Measurements from ENCODE around the gene SLC1A4.

Gene SLC1A4

DNA sequence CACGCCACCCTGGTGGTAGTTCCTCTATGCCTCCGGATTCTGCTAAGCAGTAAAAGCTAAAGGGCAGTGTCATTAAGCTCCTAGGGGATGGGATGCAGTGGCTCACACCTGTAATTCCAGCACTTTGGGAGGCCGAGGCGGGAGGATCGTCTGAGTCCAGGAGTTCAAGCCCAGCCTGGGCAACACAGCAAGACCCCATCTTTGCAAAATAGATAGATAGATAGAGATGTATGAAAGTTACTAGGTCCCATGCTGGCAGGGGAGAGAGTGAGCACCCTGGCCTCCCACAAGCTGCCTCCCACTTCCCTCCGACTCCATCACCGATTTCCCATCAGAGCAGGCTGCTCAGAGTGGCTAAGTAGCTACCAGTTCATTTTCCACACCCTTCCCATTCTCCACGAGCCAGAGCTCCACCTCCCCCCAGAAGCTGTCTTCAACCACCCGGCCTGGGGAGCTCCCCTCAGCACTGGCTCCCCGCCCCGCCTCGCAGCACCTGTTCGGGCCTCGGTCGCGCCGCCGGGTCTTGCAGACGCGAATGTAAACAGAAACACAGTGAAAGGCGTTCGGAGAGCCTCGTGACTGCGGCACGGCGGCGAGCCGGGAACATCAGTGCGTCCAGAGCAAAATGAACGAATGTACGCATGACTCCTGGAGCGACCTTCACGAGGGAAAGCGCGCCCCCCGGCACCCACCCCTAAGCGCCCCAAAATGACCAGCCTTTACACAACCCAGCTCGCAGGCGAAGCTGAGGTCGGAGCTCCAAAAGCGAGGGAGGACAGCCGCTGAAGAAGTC is 66.4 kb downstream of the SLC1A4 start:
- no peak for DNase-seq

DNA sequence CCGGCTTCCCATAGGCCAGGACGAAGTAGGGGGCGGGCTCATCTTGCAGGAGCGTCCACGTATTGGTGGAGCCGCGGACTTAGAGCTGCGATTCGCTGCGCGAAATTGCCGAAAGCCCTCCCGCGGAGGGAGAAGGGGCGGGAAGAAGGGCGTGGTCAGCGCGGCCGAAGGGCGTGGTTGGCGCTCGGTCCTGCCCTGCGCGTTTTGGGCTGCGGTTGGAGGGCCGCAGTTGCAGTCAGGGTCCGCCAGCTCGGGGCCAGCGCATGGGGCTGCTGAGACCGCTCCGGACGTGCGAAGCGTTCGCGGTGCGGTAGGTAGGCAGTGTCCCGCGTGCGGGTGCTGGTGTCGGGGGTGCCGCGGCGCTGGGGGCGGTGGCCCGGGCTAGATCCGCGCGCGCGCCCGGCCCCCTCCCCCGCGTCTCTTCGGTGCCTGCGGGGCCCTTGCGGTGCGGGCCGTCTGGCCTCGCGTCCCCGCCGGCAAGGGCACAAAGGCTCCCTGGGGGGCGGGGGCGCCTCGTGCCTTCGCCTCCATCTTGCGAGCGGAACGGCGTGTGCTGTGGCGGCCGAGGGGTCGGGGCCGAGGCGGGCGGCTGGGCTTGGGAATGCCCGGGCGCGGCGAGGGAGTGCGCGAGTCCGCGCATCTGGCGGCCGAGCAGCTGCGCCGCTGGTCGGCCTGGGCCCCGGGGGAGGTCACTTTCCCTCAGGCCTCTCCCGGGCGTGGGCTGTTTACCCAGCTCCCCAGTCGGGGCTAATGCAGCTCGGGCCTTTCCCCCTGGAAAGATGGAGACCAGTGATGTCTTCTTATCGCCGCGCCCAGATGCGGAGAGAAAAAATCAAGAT is 67.2 kb downstream of the SLC1A4 start, which contains the start of gene CEP68:
Gene CEP68, plus strand, starts transcription at position 202 of the 839 bp plus-strand sequence. CDS start 13,029 bp downstream, outside the sequence.
- peak; percentile 88 for DNase-seq

DNA sequence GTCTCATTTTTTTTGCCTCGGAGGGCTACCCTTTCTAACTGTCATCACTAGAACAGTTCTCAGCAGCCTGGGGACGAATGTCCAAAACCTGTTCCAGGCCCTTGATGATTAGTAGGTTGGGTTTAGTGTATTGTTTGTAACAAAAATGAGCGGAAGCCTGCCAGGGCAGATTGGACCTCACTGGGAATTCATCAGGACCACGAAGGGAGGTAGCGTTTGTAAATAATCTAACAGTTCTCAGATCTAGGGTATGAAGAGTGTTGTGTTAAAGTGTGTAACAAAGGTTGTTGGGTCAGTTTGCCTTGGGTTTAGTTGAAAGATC is 67.8 kb downstream of the SLC1A4 start:
- no peak for DNase-seq

DNA sequence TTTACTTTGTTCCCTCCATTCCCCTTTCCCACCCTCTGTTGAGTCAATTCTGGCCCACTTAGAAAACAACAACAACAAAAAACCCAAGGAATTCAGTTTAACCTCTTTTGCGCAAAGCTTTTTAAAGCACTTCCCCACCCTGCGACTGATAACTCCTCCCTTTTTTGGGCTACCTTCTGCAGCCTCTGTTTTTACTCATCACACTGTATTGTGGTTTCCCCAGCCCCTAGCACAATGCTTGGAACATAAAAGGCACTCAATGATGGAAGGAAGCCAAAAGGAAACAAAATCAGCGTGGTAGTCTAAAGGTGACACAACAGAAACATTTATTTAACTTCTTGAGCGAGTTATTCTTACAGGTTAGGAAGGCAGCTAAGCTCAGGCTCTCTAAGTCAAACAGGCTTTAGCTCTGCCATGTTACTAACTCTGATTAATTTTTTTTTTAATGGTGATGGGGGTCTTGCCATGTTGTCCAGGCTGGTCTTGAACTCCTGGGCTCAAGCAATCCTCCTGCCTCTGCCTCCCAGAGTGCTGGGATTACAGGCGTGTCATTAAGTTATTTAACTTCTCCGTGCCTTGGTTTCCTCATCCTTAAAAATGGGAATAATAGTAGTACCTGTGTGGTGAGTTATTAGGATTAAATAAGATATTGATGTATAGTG is 68.3 kb downstream of the SLC1A4 start:
- no peak for DNase-seq

DNA sequence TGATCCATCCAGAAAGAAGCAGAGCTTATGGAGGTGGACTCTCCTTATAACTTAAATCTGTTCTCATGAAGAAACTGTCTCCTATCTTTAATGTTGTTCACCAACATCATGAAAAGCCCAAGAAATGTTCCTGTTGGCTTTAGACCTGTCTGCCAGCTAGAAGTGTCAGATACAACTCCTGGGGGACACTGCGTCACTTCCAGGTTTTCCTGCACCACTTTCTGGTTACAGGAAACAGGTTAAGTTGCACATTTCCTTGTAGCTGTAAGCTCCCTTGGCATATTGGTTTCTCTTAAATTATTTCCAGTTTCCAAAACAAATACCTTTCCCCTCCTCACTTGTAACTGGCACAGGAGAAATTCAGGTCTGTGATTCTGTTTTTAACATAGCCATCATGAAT is 69.9 kb downstream of the SLC1A4 start:
- no peak for DNase-seq

DNA sequence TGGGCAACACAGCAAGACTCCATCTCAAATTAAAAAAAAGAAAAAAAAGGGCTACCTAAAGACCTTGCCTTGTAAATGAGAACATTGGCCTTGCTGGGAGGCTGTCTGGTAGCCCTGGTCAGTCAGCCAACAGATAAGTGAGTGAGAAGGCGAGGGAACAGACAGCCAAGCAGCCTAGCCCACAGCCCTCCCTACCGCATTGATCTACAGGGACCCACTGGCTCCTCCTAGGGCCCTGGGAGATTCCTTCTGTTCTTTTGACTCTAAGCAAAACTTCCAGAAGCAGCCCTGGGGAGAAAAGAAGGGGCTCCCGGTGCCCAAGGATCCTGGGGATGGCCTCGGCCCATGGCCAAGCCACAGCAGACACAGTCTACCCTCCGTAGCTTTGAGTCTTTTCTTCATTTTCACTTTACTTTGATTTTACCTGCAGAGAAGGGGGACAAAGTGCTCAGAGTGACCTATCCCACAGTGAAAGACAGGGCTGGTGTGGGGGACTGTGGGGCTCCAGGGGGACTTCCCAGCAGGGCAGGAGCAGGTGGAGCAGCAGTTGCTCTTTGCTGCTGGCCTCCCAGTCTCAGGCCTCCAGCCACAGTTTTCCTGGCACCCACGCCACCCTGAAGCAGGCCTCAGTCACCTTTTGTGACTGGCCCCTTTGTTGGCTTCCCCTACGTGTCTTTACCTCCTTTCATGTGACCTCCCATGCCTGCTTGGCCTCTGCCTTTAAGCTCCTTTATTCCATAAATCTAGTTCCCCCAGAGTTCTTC is 72.1 kb downstream of the SLC1A4 start:
- DNase-seq = no peak

DNA sequence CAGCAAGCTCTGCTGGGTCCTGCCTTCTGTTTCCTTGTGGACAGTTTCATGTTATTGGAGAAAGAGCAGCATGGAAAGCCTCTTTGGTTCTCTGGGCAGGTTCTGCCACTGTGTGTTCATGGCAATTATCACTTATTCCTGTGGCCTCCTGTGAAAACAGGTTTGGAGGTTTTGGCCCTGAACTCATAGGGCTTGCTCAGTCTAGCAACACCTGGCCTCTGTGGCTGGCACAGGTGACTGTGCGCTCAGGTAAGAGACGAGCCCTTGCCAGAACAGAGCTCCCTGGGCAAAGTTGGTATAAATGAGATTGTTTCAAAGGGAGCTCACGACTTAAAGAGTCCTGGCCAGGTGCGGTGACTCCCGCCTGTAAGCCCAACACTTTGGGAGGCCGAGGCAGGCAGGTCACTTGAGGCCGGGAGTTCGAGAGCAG is 72.7 kb downstream of the SLC1A4 start:
- DNase-seq = no peak

DNA sequence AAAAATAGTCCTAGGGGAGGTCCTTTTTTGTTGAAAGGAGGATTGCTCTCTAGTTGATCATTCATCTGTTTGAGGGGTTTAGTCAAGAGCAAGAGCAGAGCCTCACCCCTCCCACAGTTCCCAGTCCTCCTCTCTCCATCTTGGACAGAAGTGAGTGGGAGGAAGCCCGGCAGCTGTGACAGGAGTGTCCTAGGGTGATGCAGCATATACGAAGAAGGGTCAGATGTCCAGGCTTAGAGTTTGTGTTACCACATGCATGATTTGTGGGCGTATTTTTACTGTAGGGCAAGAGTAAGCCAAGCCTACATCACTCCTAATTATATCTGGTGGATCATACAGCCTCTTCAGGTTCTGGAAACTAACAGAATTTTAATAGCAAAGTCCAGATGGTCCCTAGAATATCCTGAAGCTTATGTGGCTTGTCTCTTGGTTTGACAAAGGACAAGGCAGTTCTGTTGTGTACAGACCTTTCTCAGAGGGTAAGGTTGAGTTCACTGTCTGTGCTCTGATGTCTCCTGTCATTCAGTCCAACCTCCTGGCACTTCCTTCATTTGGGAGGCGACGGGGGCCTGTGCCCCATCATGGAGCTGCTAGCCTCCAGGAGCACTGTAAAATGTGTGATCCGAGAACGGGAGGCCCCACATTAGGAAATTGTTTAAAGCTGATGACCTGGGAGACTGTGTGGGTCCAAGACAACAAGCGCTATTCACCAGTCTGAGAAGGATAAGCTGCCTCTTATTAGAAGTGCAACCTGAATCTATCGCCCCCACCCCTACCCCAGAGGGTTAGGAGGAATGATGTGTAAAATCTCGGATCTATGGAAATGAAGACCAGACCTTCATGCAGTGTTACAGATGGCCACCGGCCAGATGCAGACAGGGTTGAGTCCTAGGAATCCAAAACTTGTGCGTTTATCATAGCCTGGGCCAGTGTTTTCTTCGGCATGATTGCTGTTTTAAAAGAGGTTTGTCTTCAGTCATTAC is 73.9 kb downstream of the SLC1A4 start:
- DNase-seq = no peak

DNA sequence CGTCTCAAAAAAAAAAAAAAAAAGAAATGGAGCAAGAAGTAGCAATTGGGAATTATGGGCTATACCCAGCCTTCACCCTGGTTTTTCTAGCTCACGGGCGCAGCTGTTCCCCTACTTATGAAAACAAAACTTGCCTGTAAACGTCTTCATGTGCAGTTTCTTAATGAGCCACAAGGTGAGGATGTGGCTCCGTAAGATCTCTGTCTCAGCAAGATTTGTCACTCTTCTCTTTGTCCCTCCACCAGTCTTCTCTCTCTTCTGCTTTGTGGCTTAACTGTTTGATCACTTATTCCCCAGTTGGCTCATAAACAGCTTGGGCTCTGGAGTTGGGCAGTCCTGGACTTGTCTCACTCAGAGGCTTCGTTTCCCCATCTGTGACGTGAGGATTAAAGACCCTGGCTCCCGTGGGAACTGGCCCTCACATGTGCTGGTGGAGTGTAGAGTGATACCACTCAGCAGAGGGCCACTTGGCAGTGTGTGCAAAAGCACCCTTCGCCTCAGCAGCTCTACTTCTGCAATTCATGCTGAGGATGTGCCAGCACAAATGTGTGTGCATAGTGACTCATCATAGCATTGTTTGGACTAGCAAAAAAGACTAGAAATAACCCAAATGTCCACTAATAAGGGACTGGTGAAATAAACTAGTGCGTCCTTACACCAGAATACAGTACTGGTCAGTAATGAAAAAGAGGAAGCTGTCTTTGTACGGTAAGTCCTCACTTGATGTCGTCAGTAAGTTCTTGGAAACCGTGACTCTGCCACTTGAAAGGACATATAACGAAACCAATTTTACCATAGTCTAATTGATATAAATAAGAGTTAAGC is 75.7 kb downstream of the SLC1A4 start:
- peak; percentile 63 for DNase-seq

DNA sequence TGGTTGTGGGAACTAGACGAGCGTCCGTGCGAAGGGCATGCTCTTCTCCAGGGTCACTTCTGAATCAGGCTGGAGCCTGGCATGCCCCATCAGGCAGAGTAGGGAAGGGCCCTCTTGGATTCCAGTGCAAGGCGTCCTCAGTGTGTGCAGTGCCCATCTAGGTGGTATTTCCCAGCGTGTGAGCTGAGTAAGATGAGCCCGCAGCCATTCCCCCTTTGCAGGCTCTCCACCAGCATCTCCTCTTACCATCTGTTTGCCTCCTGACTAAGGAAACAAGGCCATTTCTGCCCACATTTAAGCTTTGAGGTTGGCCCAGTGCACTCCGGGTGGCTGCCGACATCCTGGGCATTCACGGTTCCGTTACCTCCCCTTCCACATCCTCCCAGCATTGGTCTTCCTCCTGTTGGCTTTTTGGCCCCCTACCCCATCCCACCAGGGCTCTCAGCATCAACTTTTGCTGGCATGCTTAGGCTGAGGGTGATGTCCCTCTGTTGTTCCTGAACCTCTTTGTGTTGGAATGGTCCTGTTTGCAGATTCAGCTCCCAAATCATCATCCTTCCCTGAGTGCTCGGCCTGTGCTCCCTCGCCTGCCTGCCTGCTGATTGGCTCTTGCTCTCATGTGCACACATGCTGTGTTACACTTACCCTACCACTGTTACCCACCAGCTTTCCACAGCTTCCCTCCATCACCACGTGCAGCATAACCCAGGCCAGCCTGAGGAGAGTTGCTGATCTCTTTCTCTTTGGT is 78.8 kb downstream of the SLC1A4 start:
- DNase-seq = no peak

DNA sequence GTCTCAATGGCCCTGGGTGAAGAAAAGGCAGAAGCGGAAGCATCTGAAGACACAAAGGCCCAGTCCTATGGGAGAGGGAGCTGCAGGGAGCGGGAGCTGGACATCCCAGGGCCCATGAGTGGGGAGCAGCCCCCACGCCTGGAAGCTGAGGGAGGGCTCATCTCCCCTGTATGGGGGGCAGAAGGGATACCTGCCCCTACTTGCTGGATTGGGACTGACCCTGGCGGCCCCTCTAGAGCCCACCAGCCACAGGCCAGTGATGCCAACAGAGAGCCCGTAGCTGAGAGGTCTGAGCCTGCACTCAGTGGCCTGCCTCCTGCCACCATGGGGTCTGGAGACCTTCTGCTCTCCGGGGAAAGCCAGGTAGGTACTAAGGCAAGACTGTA is 80.2 kb downstream of the SLC1A4 start:
- no peak for DNase-seq

DNA sequence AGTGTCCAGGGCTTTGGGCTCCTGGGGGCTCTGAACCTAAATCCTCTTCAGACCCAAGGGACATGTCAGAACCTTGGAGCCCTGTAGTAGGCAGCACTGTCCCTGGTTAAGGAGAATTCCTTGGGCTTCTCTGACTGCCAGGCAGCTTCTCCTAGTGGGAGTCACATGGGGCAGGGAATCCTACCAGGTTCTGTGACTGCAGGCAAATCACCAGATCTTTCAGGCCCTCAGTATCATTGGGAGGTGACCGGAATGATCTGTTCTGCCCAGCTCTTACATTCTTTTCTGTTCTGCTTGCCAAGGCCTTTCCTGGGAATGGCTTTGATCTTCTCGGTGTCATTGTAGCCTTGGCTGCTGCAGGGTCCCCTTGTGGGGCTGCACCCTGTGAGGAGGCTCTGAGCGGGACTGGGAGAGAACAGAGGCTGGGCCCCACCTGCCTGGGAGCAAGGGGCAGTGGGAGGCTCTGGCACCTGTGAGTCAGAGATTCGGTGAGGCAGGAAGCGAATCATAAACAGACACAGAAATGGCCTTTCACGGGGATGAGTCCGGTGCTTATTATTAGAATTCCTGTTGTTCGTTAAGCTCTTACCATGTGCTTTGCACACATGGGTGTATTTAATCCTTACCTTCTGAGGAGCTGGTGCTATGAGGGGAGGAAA is 81.1 kb downstream of the SLC1A4 start:
- no peak for DNase-seq

DNA sequence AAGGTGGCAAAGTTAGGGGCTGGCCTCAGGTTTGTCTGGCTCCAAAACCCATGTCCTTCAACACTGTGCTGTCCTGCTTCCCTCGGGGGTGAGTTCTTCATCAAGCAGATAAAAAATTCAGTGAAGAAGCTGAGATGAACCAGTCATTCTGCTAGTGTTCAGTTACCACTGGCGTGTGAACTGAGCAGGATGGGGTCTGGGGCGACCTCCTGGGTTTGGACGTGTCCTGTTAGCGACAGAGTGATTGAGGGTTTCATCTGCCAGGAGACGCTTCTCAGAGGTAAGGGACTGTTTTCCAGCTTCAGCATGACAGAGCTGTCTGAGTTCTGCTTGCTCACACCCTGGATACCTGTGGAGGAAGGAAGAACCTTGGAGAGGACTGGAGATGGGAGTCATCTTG is 81.7 kb downstream of the SLC1A4 start:
- no peak for DNase-seq

DNA sequence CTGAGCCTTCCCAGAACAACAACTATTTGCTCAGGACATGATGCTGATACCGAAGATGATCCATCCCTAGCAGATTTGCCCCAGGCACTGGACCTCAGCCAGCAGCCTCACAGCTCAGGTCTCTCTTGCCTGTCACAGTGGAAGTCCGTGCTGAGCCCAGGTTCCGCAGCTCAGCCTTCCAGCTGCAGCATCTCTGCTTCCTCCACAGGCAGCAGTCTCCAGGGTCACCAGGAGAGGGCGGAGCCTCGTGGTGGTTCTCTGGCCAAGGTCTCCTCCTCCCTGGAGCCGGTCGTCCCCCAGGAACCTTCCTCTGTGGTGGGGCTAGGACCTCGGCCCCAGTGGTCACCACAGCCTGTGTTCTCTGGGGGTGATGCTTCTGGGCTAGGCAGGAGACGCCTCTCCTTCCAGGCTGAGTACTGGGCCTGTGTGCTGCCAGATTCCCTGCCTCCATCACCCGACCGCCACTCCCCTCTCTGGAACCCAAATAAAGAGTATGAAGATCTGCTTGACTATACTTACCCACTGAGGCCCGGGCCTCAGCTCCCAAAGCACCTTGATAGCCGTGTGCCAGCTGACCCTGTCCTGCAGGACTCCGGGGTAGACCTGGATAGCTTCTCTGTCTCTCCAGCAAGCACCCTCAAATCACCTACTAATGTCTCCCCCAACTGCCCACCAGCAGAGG is 82.4 kb downstream of the SLC1A4 start:
- no peak for DNase-seq

DNA sequence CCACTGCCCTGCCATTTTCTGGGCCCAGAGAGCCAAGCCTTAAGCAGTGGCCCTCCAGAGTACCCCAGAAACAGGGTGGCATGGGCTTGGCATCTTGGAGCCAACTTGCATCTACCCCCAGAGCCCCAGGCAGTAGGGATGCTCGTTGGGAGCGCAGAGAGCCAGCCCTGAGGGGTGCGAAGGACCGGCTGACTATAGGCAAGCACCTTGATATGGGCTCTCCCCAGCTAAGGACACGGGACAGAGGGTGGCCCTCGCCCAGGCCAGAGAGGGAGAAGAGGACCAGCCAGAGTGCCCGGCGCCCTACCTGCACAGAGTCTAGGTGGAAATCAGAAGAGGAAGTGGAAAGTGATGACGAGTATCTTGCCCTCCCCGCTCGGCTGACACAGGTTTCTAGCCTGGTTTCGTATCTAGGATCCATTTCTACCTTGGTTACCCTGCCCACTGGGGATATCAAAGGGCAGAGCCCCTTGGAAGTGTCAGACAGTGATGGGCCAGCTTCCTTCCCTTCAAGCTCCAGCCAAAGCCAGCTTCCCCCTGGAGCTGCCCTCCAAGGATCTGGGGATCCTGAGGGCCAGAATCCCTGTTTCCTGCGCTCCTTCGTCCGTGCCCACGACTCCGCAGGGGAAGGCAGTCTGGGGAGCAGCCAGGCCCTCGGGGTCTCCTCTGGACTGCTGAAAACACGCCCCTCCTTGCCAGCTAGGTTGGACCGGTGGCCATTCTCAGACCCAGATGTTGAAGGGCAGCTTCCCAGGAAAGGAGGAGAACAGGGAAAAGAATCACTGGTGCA is 83.2 kb downstream of the SLC1A4 start:
- no peak for DNase-seq

Data from GOT3 (cell line).